ENCODE measurements around the gene HECTD1. TPM values are rescaled to one million over a fixed set of nuclear protein-coding genes. Genes with fewer than 3 reads are reported as not detected.

Gene HECTD1
- total RNA-seq, 1 experiment from 2014 or later = 138 TPM

GRCh38 chr14:31071151-31071550 lies 136.4 kb downstream of the HECTD1 start:
- no peak overlapping the region for H3K4me3 ChIP-seq (ENCODE audit: low read depth, low read length, poor library complexity, severe bottlenecking)
- no peak overlapping the region for H3K27ac ChIP-seq (ENCODE audit: low read depth, low read length, poor library complexity, severe bottlenecking)
- BruUV-seq (replicated peaks) = no TSS peak
- DNase-seq (ENCODE audit: low spot score) = no peak
- ChIA-PET CTCF (no interaction called here), POLR2A (ENCODE audit: low non-redundant PET) (no interaction called here)
- intact Hi-C loops (cut with micrococcal nuclease; ENCODE audit: unreplicated experiment) = no loop called here
- no peaks in the 10 kb centered on the region for H3K9me3 ChIP-seq (ENCODE audit: low read depth, low read length, poor library complexity, severe bottlenecking)
- no peaks in the 10 kb centered on the region for H3K4me1 ChIP-seq (ENCODE audit: insufficient read depth, low read length, poor library complexity, severe bottlenecking)
- TF ChIP-seq EZH2 (IDR thresholded peaks at IDR 0.05; ENCODE audit: borderline replicate concordance, low read depth, low read length, poor library complexity, severe bottlenecking) = no peak
- TF ChIP-seq, protein P1, sequence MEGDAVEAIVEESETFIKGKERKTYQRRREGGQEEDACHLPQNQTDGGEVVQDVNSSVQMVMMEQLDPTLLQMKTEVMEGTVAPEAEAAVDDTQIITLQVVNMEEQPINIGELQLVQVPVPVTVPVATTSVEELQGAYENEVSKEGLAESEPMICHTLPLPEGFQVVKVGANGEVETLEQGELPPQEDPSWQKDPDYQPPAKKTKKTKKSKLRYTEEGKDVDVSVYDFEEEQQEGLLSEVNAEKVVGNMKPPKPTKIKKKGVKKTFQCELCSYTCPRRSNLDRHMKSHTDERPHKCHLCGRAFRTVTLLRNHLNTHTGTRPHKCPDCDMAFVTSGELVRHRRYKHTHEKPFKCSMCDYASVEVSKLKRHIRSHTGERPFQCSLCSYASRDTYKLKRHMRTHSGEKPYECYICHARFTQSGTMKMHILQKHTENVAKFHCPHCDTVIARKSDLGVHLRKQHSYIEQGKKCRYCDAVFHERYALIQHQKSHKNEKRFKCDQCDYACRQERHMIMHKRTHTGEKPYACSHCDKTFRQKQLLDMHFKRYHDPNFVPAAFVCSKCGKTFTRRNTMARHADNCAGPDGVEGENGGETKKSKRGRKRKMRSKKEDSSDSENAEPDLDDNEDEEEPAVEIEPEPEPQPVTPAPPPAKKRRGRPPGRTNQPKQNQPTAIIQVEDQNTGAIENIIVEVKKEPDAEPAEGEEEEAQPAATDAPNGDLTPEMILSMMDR (conservative IDR thresholded peaks at IDR 0.05; ENCODE audit: low read depth, low read length) = no peak
- no peaks in the 10 kb centered on the region for H3K27me3 ChIP-seq (replicated peaks; ENCODE audit: insufficient read depth, low read depth, low read length, poor library complexity)
- H3K36me3 ChIP-seq (ENCODE audit: insufficient read depth, low read length, poor library complexity, severe bottlenecking) = no peaks in the 10 kb centered on the region

DNA sequence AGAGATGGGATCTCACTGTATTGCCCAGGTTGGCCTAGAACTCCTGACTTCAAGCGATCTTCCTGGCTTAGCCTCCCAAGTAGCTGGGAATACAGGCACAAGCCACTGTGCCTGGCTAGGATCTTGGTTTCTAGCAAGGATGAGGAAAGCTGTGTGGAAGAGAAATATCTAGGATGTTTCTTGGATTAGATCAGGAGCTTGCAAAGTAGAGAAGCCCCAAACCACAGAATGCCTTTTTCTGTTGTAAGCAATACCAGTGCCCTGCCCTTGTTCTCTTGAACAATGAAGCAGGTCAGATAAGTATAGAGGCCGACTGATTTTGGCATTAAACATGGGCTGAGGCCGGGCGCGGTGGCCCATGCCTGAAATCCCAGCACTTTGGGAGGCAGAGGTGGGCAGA lies 137.2 kb downstream of the HECTD1 start:
- no peaks in the 10 kb centered on the region for H3K27me3 ChIP-seq (replicated peaks; ENCODE audit: insufficient read depth, low read depth, low read length, poor library complexity)
- CTCF ChIA-PET = no interaction called here
- no peak overlapping the region for H3K4me3 ChIP-seq (ENCODE audit: low read depth, low read length, poor library complexity, severe bottlenecking)
- POLR2A ChIA-PET (ENCODE audit: low non-redundant PET) = interaction anchor here (0.6 kb wide), 1 partner anchor 12 kb away, joined by 16 read pairs; no protein-coding TSS in a partner anchor
- no peak overlapping the region for H3K27ac ChIP-seq (ENCODE audit: low read depth, low read length, poor library complexity, severe bottlenecking)
- TF ChIP-seq, protein P1 (conservative IDR thresholded peaks at IDR 0.05; ENCODE audit: low read depth, low read length) = no peak
- TF ChIP-seq EZH2 (IDR thresholded peaks at IDR 0.05; ENCODE audit: borderline replicate concordance, low read depth, low read length, poor library complexity, severe bottlenecking) = no peak
- H3K9me3 ChIP-seq (ENCODE audit: low read depth, low read length, poor library complexity, severe bottlenecking) = no peaks in the 10 kb centered on the region
- DNase-seq (ENCODE audit: low spot score) = no peak
- BruUV-seq (replicated peaks) = no TSS peak
- intact Hi-C loops (cut with micrococcal nuclease; ENCODE audit: unreplicated experiment) = no loop called here
- H3K4me1 ChIP-seq (ENCODE audit: insufficient read depth, low read length, poor library complexity, severe bottlenecking) = no peaks in the 10 kb centered on the region
- no peaks in the 10 kb centered on the region for H3K36me3 ChIP-seq (ENCODE audit: insufficient read depth, low read length, poor library complexity, severe bottlenecking)

GRCh38 chr14:31069343-31069742 lies 138.2 kb downstream of the HECTD1 start:
- BruUV-seq (replicated peaks) = no TSS peak
- ChIA-PET CTCF (no interaction called here), POLR2A (ENCODE audit: low non-redundant PET) (no interaction called here)
- intact Hi-C loops (cut with micrococcal nuclease; ENCODE audit: unreplicated experiment) = no loop called here
- no peak overlapping the region for H3K27ac ChIP-seq (ENCODE audit: low read depth, low read length, poor library complexity, severe bottlenecking)
- no peaks in the 10 kb centered on the region for H3K27me3 ChIP-seq (replicated peaks; ENCODE audit: insufficient read depth, low read depth, low read length, poor library complexity)
- no peak for DNase-seq (ENCODE audit: low spot score)
- H3K4me3 ChIP-seq (ENCODE audit: low read depth, low read length, poor library complexity, severe bottlenecking) = no peak overlapping the region
- no peaks in the 10 kb centered on the region for H3K9me3 ChIP-seq (ENCODE audit: low read depth, low read length, poor library complexity, severe bottlenecking)
- H3K4me1 ChIP-seq (ENCODE audit: insufficient read depth, low read length, poor library complexity, severe bottlenecking) = no peaks in the 10 kb centered on the region
- TF ChIP-seq EZH2 (IDR thresholded peaks at IDR 0.05; ENCODE audit: borderline replicate concordance, low read depth, low read length, poor library complexity, severe bottlenecking) = no peak
- TF ChIP-seq, protein P1 (conservative IDR thresholded peaks at IDR 0.05; ENCODE audit: low read depth, low read length) = no peak
- H3K36me3 ChIP-seq (ENCODE audit: insufficient read depth, low read length, poor library complexity, severe bottlenecking) = no peaks in the 10 kb centered on the region
